NT2/D1 (cell line): ENCODE data around the gene SPOCD1.

Experiments
- YY1 ChIP-seq: IDR thresholded peaks from 2 replicates; pipeline ENCODE4 v1.6.1; 2011; ENCODE audit not compliant: insufficient read length, insufficient read depth
- ZNF274 ChIP-seq: IDR thresholded peaks from 2 replicates; pipeline ENCODE4 v1.6.1; 2011; ENCODE audit warnings: mild to moderate bottlenecking, low read depth, low read length

DNA sequence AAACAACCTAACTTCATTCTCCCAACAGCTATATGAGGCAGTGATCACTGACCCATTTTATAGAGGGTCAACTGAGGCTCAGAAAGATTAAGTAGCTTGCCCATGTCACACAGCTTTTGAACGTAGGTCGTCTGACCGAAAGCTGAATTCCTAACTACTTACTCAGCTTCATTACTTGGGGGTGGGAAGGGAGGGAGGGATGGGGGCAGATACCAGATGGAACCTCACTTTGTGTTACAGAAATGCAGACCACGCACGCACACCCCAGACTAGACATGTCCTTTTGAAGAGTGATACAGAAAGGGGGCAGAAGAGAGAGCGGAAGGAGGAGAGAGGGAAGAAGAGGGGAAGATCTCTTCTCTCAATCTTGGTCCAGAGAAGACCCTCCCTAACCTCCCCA is 53.9 kb downstream of the SPOCD1 start:
- no peak for TF ChIP-seq ZNF274
- no peak for TF ChIP-seq YY1
